Tibial nerve (tissue), 4 donors: ENCODE data around the gene DEPDC1B. TPM values are rescaled to one million over a fixed set of nuclear protein-coding genes. Genes with fewer than 3 reads are reported as not detected.

ENCODE experiments used
- DNase-seq, 2 donors: peaks; one replicate each; pipeline ENCODE4 v3.0.0-alpha.2; 2019; ENCODE audit warnings: low spot score in 2 of 2
- H3K27ac ChIP-seq, 4 donors: fragments of 200-600 bp; sonication (generic) in 3 of 4; one replicate each; pipeline ENCODE4 v1.5.1; 2017 to 2019; ENCODE audit warnings: mild to moderate bottlenecking in 1 of 4
- H3K27me3 ChIP-seq, 2 donors: fragments of 200-600 bp; sonication (generic) in 1 of 2; one replicate each; pipeline versions ENCODE4 v1.5.1 to v1.6.0; 2017 to 2019
- H3K36me3 ChIP-seq, 3 donors: fragments of 200-600 bp; sonication (generic); one replicate each; pipeline ENCODE4 v1.5.1; 2018 to 2019
- H3K4me1 ChIP-seq, 4 donors: fragments of 200-600 bp; sonication (generic) in 3 of 4; one replicate each; pipeline ENCODE4 v1.5.1; 2017 to 2019
- H3K4me3 ChIP-seq, 4 donors: fragments of 200-600 bp; sonication (generic) in 3 of 4; one replicate each; pipeline ENCODE4 v1.5.1; 2017 to 2019; ENCODE audit warnings: mild to moderate bottlenecking in 1 of 4, moderate library complexity in 1 of 4
- H3K9me3 ChIP-seq, 4 donors: fragments of 200-600 bp; sonication (generic) in 3 of 4; one replicate each; pipeline ENCODE4 v1.5.1; 2017 to 2019
- EP300 ChIP-seq, 2 donors: sonication (generic); formaldehyde crosslinking; IDR thresholded peaks; one replicate each; pipeline ENCODE4 v1.6.1; 2017; ENCODE audit warnings: antibody characterized with exemption in 2 of 2, mild to moderate bottlenecking in 1 of 2
- POLR2A ChIP-seq, 2 donors: fragments of 450-650 bp; IDR thresholded peaks; one replicate each; pipeline ENCODE4 v1.6.1; 2017; ENCODE audit warnings: antibody characterized with exemption in 2 of 2, mild to moderate bottlenecking in 2 of 2, moderate library complexity in 2 of 2
- WGBS, 2 donors: methylation state at CpG; one replicate each; pipeline ENCODE4 v1.1.5; 2018; 5-methylcytosine and 5-hydroxymethylcytosine counted together
- total RNA-seq, 4 donors: library from RNA; depleted of rRNA; stranded (reverse); fragments of >200 nt; gene quantifications; one replicate each; pipeline ENCODE4 v1.1.0, GENCODE V29; 2016
- TF ChIP-seq, protein P1 (sequence below), 5 experiments: fragments of 200-600 bp in 3 of 5; fragments of 450-650 bp in 2 of 5; sonication (generic) in 3 of 5; IDR thresholded peaks; one replicate each; pipeline ENCODE4 v1.5.1; 2016 to 2019; ENCODE audit warnings: antibody characterized with exemption in 5 of 5, mild to moderate bottlenecking in 3 of 5, moderate library complexity in 2 of 5

DEPDC1B gene
- total RNA-seq, 4 donors from 2014 or later = 2.2 to 5.7 (median 4.4) TPM

DNA sequence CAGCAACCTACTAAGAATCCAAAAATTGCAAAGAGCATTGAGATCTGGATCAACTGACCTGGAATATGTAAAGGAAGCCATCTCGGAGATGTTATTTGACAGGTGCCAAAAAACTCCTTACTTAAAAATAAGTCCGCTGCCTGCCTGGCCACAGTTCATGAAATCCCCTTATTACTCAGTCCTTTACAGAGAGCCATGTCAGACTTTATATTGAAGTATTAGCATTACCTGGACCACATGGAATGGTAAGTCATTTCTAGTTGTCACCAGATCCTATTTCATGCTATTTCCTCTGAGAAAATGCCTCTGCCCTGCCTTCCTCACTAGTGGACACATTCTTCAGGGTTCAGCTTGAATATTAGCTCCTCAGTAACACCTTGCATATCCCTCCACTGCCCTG lies 115.7 kb downstream of the DEPDC1B start:
- Histone ChIP-seq H3K36me3 (no peaks in the 10 kb centered on the region), H3K27me3 (no peaks in the 10 kb centered on the region), H3K9me3 (no peaks in the 10 kb centered on the region), H3K4me1 (no peaks in the 10 kb centered on the region), H3K27ac (no peak overlapping the region), H3K4me3 (no peak overlapping the region)
- no peak for DNase-seq
- WGBS, 2 donors = 92 to 98% methylated on average over 2 of the region's 2 CpGs
- TF ChIP-seq, protein P1, sequence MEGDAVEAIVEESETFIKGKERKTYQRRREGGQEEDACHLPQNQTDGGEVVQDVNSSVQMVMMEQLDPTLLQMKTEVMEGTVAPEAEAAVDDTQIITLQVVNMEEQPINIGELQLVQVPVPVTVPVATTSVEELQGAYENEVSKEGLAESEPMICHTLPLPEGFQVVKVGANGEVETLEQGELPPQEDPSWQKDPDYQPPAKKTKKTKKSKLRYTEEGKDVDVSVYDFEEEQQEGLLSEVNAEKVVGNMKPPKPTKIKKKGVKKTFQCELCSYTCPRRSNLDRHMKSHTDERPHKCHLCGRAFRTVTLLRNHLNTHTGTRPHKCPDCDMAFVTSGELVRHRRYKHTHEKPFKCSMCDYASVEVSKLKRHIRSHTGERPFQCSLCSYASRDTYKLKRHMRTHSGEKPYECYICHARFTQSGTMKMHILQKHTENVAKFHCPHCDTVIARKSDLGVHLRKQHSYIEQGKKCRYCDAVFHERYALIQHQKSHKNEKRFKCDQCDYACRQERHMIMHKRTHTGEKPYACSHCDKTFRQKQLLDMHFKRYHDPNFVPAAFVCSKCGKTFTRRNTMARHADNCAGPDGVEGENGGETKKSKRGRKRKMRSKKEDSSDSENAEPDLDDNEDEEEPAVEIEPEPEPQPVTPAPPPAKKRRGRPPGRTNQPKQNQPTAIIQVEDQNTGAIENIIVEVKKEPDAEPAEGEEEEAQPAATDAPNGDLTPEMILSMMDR (IDR thresholded peaks at IDR 0.05) = no peak
- TF ChIP-seq EP300 (IDR thresholded peaks at IDR 0.05) (no peak), POLR2A (IDR thresholded peaks at IDR 0.05) (no peak)

DNA sequence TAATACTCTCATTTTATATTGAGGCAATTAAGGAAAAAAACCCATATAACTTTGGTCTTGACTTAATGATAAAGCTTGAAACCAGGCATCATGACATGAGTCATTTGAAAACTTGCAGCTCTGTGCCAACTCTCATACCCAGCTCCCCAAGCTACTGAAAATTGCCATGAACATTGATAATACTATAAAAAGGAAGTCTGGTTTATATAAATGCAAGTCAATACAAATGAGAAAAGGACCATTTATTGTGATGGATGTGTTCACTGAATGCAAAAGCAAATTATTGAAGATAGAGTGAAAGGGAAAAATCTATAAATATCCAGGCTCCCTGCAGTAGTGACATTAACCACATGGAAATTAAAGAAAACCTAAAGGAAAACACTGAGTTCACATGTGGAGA lies 116.3 kb downstream of the DEPDC1B start:
- H3K27me3 ChIP-seq = no peaks in the 10 kb centered on the region

DNA sequence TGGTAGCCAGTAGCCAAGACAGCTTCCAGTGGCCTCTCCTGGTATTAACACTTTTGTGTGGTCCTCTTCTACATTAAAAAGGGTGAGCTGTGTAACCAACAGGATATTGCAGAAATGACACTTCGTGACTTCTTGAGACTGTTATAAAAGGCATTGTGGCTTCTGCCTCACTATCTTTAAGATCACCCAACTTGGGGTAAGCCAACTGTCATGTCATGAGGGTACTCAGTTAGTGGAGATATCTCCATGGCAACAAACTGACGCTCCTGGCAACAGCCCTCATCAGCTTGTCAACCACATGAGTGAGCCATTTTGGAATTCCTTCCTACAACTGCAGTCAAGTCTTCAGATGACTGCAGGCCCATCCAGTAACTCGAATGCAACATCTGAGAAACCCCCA lies 121.7 kb downstream of the DEPDC1B start:
- Histone ChIP-seq H3K27me3 (no peaks in the 10 kb centered on the region), H3K4me1 (no peaks in the 10 kb centered on the region), H3K27ac (no peak overlapping the region), H3K9me3 (peaks cover 0 to 16% (median 0%) of the 10 kb centered on the region in 4 donors), H3K36me3 (no peaks in the 10 kb centered on the region), H3K4me3 (no peak overlapping the region)
- no peak for DNase-seq
- 84 to 88% methylated on average over 3 of the region's 3 CpGs for WGBS, 2 donors
- TF ChIP-seq, protein P1 (IDR thresholded peaks at IDR 0.05) = no peak
- TF ChIP-seq EP300 (IDR thresholded peaks at IDR 0.05) (no peak), POLR2A (IDR thresholded peaks at IDR 0.05) (no peak)

More for the DNA sequence above, 116.3 kb downstream of the DEPDC1B start:
- Histone ChIP-seq H3K36me3 (no peaks in the 10 kb centered on the region), H3K4me1 (no peaks in the 10 kb centered on the region), H3K27ac (no peak overlapping the region), H3K9me3 (no peaks in the 10 kb centered on the region), H3K4me3 (no peak overlapping the region)
- TF ChIP-seq EP300 (IDR thresholded peaks at IDR 0.05) (no peak), POLR2A (IDR thresholded peaks at IDR 0.05) (no peak)
- TF ChIP-seq, protein P1 (IDR thresholded peaks at IDR 0.05) = no peak
- DNase-seq = no peak

DNA sequence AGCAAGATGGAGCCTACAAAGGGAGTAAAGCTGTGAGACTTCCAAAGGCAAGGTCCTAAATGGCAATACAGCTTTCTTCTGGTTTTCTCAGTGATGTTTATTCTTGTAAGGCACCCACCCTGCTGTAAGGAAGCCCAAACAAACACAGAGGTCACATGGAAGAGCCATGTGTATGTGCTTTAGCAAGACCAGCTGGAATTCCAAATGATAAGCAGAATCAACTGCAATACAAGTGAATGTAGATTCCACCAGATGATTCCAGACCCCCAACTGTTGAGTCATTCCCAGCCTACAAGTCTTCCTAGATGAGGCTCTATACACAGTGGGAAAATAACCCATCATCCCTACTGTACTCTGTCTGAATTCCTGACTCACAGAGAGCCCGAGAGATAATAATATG lies 122.8 kb downstream of the DEPDC1B start:
- no peak overlapping the region for H3K4me3 ChIP-seq
- H3K9me3 ChIP-seq = peaks cover 0 to 16% (median 0%) of the 10 kb centered on the region in 4 donors
- no peaks in the 10 kb centered on the region for H3K27me3 ChIP-seq
- H3K27ac ChIP-seq = no peak overlapping the region
- DNase-seq = no peak
- whole genome bisulfite sequencing, 2 donors = 79% methylated on average over 1 of the region's 1 CpG
- no peaks in the 10 kb centered on the region for H3K36me3 ChIP-seq
- no peaks in the 10 kb centered on the region for H3K4me1 ChIP-seq
- TF ChIP-seq EP300 (IDR thresholded peaks at IDR 0.05) (no peak), POLR2A (IDR thresholded peaks at IDR 0.05) (no peak)
- TF ChIP-seq, protein P1 (IDR thresholded peaks at IDR 0.05) = no peak

DNA sequence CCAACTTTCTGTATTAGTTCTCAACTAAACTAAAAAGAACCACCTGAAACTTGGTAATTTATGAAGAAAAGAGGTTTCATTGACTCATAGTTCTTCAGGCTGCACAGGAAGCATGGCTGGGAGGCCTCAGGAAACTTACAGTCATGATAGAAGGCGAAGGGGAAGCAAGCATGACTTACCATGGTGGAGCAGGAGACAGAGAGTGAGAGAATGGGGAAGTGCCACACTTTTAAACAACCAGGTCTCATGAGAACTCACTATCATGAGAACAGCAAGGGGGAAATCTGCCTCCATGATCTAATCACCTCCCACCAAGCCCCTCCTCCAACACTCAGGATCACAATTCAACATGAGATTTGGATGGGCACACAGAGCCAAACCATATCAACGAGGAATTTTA lies 123.5 kb downstream of the DEPDC1B start:
- H3K36me3 ChIP-seq = no peaks in the 10 kb centered on the region
- 92 to 95% methylated on average over 2 of the region's 2 CpGs for WGBS, 2 donors
- H3K4me3 ChIP-seq = no peak overlapping the region
- no peak for DNase-seq
- H3K4me1 ChIP-seq = no peaks in the 10 kb centered on the region
- H3K9me3 ChIP-seq = peaks cover 0 to 16% (median 0%) of the 10 kb centered on the region in 4 donors
- H3K27me3 ChIP-seq = no peaks in the 10 kb centered on the region
- no peak for TF ChIP-seq EP300 (IDR thresholded peaks at IDR 0.05)
- TF ChIP-seq, protein P1 (IDR thresholded peaks at IDR 0.05) = no peak
- TF ChIP-seq POLR2A (IDR thresholded peaks at IDR 0.05) = no peak
- no peak overlapping the region for H3K27ac ChIP-seq
